ENCODE results near the gene CTNNA3. TPM values are rescaled to one million over a fixed set of nuclear protein-coding genes. Genes with fewer than 3 reads are reported as not detected.

Gene CTNNA3
- polyA plus RNA-seq, 1 donor from 2014 or later, result 0.14 TPM

- H3K36me3 ChIP-seq (ENCODE audit: insufficient read depth, low read length), result no peaks in the 10 kb centered on the region
- H3K79me2 ChIP-seq (replicated peaks; ENCODE audit: insufficient read depth, low read length), result no peaks in the 10 kb centered on the region
- H3K9me3 ChIP-seq (ENCODE audit: low read length), result no peaks in the 10 kb centered on the region
- H3F3A ChIP-seq (ENCODE audit: insufficient read depth, low read length, poor library complexity, severe bottlenecking), result no peaks in the 10 kb centered on the region
- TF ChIP-seq TAF1 (IDR thresholded peaks at IDR 0.05; ENCODE audit: low read depth) (no peak), POLR2AphosphoS5 (IDR thresholded peaks at IDR 0.05) (no peak), REST (IDR thresholded peaks at IDR 0.05; ENCODE audit: borderline replicate concordance) (no peak), CTCF (IDR thresholded peaks at IDR 0.05; ENCODE audit: poor library complexity, severe bottlenecking) (no peak), RAD21 (conservative IDR thresholded peaks at IDR 0.05) (no peak), SMC3 (conservative IDR thresholded peaks at IDR 0.05; ENCODE audit: poor library complexity) (no peak), MXI1 (conservative IDR thresholded peaks at IDR 0.05; ENCODE audit: poor library complexity, severe bottlenecking) (no peak), EP300 (conservative IDR thresholded peaks at IDR 0.05; ENCODE audit: poor library complexity, severe bottlenecking) (no peak), EZH2 (IDR thresholded peaks at IDR 0.05; ENCODE audit: borderline replicate concordance, insufficient read depth, low read length, poor library complexity, severe bottlenecking) (no peak)
- no peak overlapping the region for H3K4me2 ChIP-seq (ENCODE audit: low read length)
- no peak overlapping the region for H3K4me3 ChIP-seq (ENCODE audit: low read length)
- H4K20me1 ChIP-seq (ENCODE audit: insufficient read depth), result no peaks in the 10 kb centered on the region
- H3K27me3 ChIP-seq (ENCODE audit: insufficient read depth, low read depth, low read length), result no peaks in the 10 kb centered on the region
- H3K27ac ChIP-seq (ENCODE audit: low read length), result no peak overlapping the region
- H3K9me2 ChIP-seq (ENCODE audit: insufficient read depth, low read length), result no peaks in the 10 kb centered on the region
- no peak overlapping the region for H2AFZ ChIP-seq (ENCODE audit: low read depth, low read length)
- H3K9ac ChIP-seq (ENCODE audit: low read length), result no peak overlapping the region
These were observed 396.2 kb downstream of the CTNNA3 start for GRCh38 chr10:67299761-67300160.

GRCh38 chr10:67297637-67298181, 398.3 kb downstream of the CTNNA3 start:
- H3K9me2 ChIP-seq (ENCODE audit: insufficient read depth, low read length), result no peaks in the 10 kb centered on the region
- H3K4me2 ChIP-seq (ENCODE audit: low read length), result no peak overlapping the region
- H3K27me3 ChIP-seq (ENCODE audit: insufficient read depth, low read depth, low read length), result no peaks in the 10 kb centered on the region
- no peaks in the 10 kb centered on the region for H3F3A ChIP-seq (ENCODE audit: insufficient read depth, low read length, poor library complexity, severe bottlenecking)
- no peaks in the 10 kb centered on the region for H3K36me3 ChIP-seq (ENCODE audit: insufficient read depth, low read length)
- no peaks in the 10 kb centered on the region for H4K20me1 ChIP-seq (ENCODE audit: insufficient read depth)
- H3K79me2 ChIP-seq (replicated peaks; ENCODE audit: insufficient read depth, low read length), result no peaks in the 10 kb centered on the region
- H3K27ac ChIP-seq (ENCODE audit: low read length), result no peak overlapping the region
- H3K4me3 ChIP-seq (ENCODE audit: low read length), result no peak overlapping the region
- H2AFZ ChIP-seq (ENCODE audit: low read depth, low read length), result no peak overlapping the region
- no peaks in the 10 kb centered on the region for H3K9me3 ChIP-seq (ENCODE audit: low read length)
- no peak overlapping the region for H3K9ac ChIP-seq (ENCODE audit: low read length)
- TF ChIP-seq SMC3 (conservative IDR thresholded peaks at IDR 0.05; ENCODE audit: poor library complexity) (no peak), EZH2 (IDR thresholded peaks at IDR 0.05; ENCODE audit: borderline replicate concordance, insufficient read depth, low read length, poor library complexity, severe bottlenecking) (no peak), MXI1 (conservative IDR thresholded peaks at IDR 0.05; ENCODE audit: poor library complexity, severe bottlenecking) (no peak), TAF1 (IDR thresholded peaks at IDR 0.05; ENCODE audit: low read depth) (no peak), CTCF (IDR thresholded peaks at IDR 0.05; ENCODE audit: poor library complexity, severe bottlenecking) (no peak), POLR2AphosphoS5 (IDR thresholded peaks at IDR 0.05) (no peak), REST (IDR thresholded peaks at IDR 0.05; ENCODE audit: borderline replicate concordance) (no peak), EP300 (conservative IDR thresholded peaks at IDR 0.05; ENCODE audit: poor library complexity, severe bottlenecking) (no peak), RAD21 (conservative IDR thresholded peaks at IDR 0.05) (no peak)
